ENCODE data around the gene LIN7A.

The LIN7A gene, protein sequence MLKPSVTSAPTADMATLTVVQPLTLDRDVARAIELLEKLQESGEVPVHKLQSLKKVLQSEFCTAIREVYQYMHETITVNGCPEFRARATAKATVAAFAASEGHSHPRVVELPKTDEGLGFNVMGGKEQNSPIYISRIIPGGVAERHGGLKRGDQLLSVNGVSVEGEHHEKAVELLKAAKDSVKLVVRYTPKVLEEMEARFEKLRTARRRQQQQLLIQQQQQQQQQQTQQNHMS

GRCh38 chr12:80937391-80938238, at the start of gene LIN7A:
LIN7A (minus strand) TSS chr12:80937934; CDS start chr12:80937722, 212 bp downstream.
- no peak for DNase-seq (ENCODE audit: low spot score)

DNA sequence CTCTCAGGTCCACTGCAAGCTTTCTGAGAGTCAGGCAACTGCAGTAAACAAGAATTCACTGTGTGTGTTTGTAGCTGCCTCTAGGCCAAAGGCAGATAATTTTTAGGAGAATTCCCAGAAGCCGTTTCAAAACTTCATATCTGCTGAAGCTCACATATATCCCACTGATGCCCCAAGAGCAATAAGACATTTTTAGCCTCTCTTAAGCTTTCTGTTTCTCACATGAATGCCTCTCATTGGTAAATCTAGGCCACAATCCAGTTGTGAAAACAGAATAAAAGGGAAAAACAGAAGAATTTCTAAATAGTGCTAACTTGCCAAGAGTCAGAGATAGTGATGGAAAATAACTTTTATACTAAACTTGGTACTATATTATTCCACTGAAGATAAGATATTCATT, 48.5 kb upstream of the LIN7A start:
- DNase-seq (ENCODE audit: low spot score), result no peak

DNA sequence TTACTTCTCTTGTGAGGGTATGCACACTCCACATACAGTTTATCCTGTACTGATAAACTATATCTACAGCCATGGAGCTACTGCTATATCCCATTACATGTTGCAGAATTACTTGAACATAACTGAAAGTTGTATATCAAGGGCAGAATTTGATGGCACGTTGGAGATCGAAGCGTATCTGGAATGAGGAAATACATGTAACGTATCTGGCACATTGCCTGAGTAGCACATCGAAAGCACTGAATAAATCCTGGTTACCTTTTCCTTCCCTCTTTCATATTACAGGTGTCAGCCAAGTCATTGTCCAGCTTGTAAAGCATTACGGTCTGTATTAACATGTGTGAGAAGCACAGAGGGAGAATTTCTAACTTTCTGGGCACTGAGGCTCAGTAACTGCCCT, 42.1 kb upstream of the LIN7A start:
- no peak for DNase-seq (ENCODE audit: low spot score)

DNA sequence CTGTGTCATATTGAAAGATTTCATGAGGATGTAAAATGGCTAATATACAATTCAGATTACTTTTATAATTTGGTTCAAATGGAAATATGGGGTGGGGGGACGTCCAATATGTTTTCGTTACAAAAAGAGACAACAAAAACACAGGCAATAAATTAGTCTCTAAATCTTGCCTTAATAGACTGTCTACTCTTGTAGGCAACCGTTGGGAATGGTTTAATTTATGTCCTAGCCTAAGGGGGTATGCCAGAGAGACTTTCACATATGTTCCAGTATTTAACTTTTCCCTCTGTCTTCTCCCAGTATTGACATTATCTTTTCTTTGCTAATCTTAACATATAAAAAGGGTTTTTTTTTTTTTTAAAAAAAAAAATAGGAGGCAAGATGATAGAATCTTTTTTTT, 41.5 kb upstream of the LIN7A start:
- no peak for DNase-seq (ENCODE audit: low spot score)

GRCh38 chr12:80977346-80977745, 39.6 kb upstream of the LIN7A start:
- no peak for DNase-seq (ENCODE audit: low spot score)

DNA sequence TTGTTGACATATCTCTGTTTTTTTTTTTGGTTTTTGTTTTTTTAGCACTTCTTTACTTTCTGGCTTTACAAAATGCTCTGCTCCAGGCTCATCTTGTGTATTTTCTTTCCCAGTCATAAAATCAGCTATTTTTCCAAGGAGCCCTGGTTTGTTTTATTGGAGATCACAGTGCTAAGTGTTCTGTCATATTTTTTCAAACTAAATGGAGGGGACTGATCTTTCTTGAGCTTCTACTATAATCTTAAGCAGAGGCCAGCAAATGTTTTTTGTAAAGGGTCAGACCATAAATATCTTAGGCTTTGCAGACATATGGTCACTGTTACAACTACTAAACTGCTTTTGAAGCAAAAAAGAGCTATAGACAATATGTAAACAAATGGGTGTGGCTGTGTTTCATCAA, 30.6 kb upstream of the LIN7A start:
- DNase-seq (ENCODE audit: low spot score), result no peak

DNA sequence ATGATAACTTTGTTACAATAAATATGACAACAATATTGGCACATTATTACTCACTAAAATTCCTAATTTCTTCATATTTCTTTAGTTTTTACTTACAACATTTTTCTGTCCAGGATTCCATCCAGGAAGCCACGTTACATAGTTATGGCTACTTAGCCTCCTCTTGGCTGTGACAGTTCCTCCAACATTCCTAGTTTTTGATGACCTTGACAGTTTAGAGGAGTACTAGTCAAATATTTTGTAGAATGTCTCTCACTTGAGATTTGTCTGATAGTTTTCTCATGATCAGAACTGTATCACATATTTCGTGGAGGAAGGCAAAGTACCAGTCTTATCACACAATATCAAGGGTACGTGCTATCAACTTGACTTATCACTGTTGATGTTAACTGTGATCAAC, 29.8 kb upstream of the LIN7A start:
- no peak for DNase-seq (ENCODE audit: low spot score)

- DNase-seq (ENCODE audit: low spot score), result no peak
These were observed 28.3 kb upstream of the LIN7A start for GRCh38 chr12:80966001-80966400.

- no peak for DNase-seq (ENCODE audit: low spot score)
These were observed 20.4 kb upstream of the LIN7A start for GRCh38 chr12:80958162-80958561.

GRCh38 chr12:80954857-80955520, 17.3 kb upstream of the LIN7A start:
- DNase-seq (ENCODE audit: low spot score), result no peak

DNA sequence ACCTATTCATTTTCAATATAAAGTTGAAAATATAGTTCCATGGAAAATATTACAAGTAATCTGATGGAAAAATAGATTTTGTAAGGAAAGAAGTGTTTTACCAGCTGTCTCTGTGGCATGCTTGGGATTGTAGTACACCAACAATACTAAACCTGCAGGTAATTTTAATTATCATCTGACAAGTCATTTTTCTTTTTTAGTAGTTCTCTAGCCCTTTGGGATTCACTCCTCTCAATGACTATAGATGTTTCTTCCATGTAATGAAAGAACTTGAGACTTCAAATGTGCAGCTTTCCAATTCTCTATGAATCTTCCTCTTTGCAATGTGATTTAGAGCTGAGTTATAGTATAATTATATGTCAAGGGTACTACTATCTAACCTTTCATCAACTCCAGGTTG, 14.7 kb upstream of the LIN7A start:
- DNase-seq (ENCODE audit: low spot score), result no peak

DNA sequence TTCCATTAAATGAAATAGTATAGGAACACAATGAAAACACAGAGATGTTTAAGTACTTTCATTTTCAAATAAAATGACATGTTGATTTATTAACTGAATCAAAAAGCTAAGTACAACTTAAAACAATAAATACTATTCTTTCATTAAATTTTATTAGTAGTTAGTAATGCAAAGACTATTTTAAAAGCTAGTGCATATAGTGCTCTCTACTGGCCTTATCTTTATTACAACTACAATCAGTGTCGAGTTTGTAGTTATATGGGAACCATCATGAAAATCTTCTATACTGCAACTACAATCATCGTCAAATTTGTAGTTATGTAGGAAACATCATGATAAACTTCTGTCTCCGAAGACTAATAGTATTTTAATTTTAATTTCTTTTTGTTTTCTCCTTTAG, 8.9 kb upstream of the LIN7A start:
- no peak for DNase-seq (ENCODE audit: low spot score)

GRCh38 chr12:80943338-80943737, 5.6 kb upstream of the LIN7A start:
- no peak for DNase-seq (ENCODE audit: low spot score)

DNA sequence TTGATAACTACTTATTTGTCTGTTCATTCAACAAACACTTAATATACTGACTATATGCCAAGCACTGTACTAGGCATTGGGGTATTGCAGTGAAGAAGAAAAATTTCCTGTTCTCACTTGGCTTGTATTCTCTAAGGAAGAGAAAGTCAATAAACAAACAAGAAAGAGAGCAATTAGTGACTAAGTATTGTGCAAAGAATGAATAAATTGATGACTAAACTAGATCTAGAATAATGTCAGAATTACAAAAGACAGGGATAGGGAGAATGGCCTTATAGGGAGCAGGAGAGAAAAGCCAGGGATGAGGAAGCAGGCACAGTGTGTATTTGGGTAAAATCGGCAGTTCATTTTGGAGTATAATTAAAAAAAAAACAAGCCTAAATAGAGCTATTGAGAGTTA, 4.2 kb upstream of the LIN7A start:
- no peak for DNase-seq (ENCODE audit: low spot score)

- no peak for DNase-seq (ENCODE audit: low spot score)
These were observed 1.7 kb upstream of the LIN7A start for GRCh38 chr12:80939231-80939950.

DNA sequence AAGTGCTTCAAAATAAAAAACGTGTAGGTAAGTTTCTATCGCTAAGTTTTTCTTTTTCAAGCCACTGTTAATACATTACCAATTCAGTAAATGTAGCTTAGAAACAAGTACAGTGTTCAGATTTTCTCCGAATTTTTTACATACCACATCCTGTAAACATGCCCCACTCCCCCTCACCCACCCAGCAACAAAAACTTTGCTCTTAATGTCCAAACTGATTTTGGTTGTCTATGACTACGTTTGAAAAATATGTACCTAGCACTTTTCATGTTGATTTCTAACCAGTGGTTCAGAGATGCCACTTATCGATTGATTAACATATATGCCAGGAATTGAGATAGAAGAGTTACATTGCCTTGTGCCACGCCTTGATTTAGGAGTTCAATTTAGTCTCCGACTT, 663 bp upstream of the LIN7A start:
- DNase-seq (ENCODE audit: low spot score), result no peak

DNA sequence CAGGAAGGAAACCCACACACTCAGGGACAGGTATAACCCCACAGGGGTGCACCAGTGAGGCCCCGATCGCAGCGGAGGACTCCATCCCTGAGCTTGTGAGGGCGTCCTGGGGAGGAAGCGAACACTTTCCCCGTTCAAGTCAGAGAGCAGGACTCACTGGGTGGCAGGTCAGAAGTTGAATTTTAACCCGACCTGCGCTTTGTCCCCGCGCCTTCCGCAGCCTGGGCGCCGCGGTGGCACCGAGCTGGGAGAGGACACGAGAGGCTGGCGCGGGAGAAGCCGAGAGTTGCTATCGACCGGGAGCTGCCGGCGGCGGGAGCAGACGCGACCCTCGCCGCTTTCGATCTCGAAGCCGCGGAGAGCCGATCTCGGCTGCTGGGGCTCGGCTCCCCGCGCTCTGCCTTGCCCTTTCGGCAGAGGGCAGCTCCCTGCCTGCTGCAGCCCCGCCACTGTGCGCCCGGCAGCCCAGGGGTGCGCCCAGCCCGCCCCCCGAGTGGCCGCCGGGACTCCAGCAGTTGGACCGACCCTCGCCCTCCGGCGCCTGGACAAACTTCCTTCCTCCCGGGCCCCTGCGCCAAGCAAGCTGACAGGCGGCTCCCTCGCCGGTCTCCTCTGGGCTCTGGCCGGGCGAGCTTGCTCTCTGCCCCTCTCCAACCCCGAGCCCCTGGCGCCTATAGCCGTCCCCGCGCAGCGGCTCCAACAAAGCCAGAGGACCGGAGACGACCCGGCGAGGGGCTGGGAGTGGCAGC, 918 bp downstream of the LIN7A start:
- DNase-seq (ENCODE audit: low spot score), result no peak

- no peak for DNase-seq (ENCODE audit: low spot score)
These were observed 1.4 kb downstream of the LIN7A start for GRCh38 chr12:80936353-80936641.

DNA sequence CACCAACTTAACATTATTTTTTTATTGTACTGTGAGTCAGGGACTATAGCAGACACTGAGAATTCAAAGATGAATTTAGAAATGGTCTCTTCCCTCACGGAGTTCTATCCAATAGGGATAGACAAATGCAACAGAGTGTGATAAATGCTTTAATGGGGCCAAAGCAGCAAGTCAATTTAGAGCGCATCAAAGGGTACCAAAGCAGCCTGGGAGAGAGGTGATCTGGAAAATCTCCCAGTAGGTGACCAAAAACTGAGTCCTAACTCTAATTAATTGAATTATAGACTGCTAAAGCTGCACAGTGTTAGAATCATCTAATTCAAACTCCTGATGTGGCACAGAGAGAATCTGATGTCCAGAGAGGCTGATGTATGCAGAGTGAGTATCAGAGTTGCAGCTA, 2.6 kb downstream of the LIN7A start:
- DNase-seq (ENCODE audit: low spot score), result no peak

DNA sequence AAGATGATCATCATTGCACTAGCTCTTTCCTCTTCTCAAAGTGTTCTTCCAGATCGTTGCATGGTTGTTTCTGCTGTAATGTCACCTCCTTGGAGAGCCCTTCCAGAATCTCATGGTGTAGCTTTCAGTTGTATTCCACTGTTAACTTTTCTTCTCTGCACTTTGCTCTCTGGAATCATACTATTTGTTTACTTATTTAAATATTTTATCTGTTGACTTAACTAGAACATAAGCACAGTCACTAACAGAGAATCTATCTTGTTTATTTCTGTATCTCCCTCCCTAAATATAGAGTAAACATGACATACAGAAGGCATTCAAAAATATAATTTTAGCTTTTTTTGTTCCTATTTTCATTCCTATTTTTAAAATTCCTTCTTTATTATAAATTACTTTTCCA, 11.8 kb downstream of the LIN7A start:
- no peak for DNase-seq (ENCODE audit: low spot score)

DNA sequence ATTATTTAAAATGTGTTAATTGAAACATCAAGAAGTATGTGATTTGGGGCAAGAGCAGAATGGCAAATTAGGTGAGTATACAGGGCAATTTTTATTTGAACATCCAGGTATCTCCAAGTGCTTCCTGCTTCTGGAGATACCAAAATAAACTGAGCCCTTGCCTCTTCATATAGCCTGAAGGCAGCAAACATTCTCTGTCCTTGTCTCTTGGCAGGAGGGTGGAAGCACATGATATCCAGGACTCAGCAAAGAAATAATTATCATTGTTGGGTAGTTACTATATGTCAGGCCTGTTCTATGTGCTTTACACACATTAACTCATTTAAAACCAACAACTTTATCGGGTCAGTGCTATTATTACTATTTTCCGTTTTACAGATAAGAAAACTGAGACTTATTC, 12.5 kb downstream of the LIN7A start:
- DNase-seq (ENCODE audit: low spot score), result no peak

DNA sequence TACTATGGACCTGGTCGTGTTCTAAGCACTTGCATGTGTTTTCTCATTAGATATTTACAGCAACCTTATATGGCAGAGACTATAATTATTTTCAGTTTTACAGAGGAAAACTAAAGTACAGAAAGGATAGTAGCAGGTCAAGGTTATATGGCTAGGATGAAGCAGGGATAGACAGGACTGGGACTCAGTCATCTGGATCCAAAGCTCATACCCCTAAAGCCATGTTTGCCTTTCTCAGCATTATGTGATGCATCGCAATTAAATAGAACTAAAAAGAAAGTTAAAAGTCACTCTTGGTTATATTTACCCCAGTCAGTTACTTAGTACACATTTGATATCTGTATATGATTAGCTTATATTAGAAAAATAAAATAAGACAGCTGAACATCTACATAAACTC, 13.3 kb downstream of the LIN7A start:
- DNase-seq (ENCODE audit: low spot score), result no peak
